Spleen (tissue), 11 donors: ENCODE measurements around the gene DEFB131B. TPM values are rescaled to one million over a fixed set of nuclear protein-coding genes. Genes with fewer than 3 reads are reported as not detected.
"Not testable (repeated sequence)": the region's sequence is repeated elsewhere in the genome, so short reads cannot be mapped to it uniquely, and the experiment has no call there.

Experiments used
- DNase-seq: peaks from one replicate; pipeline ENCODE4 v3.0.0-alpha.2; 2020
- H3K27ac ChIP-seq, 8 donors: fragments of 200-600 bp; sonication (generic) in 7 of 8; 1 replicate in 4 of 8; 2 replicates in 4 of 8; pipeline versions ENCODE4 v1.5.0 to v1.8.0; 2016 to 2021; ENCODE audit warnings: inconsistent platforms in 4 of 8, mild to moderate bottlenecking in 4 of 8, moderate library complexity in 1 of 8
- H3K27me3 ChIP-seq, 7 donors: fragments of 200-600 bp; sonication (generic) in 6 of 7; replicated peaks in 1 of 7; 1 replicate in 4 of 7; 2 replicates in 3 of 7; pipeline versions ENCODE4 v1.5.0 to v1.8.0; 2016 to 2021; ENCODE audit warnings: inconsistent platforms in 3 of 7, mild to moderate bottlenecking in 1 of 7
- H3K36me3 ChIP-seq, 6 donors: fragments of 200-600 bp; sonication (generic) in 5 of 6; 1 replicate in 4 of 6; 2 replicates in 2 of 6; pipeline versions ENCODE4 v1.5.0 to v1.8.0; 2016 to 2021; ENCODE audit warnings: inconsistent platforms in 2 of 6
- H3K4me1 ChIP-seq, 6 donors: fragments of 200-600 bp; sonication (generic) in 5 of 6; 1 replicate in 3 of 6; 2 replicates in 3 of 6; pipeline versions ENCODE4 v1.5.0 to v1.8.0; 2016 to 2021; ENCODE audit warnings: inconsistent platforms in 3 of 6
- H3K4me3 ChIP-seq, 8 donors: fragments of 200-600 bp; sonication (generic) in 7 of 8; 1 replicate in 4 of 8; 2 replicates in 4 of 8; pipeline versions ENCODE4 v1.5.0 to v1.8.0; 2016 to 2021; ENCODE audit warnings: inconsistent platforms in 4 of 8, mild to moderate bottlenecking in 4 of 8, moderate library complexity in 2 of 8
- H3K9me3 ChIP-seq, 8 donors: fragments of 200-600 bp; sonication (generic) in 7 of 8; 1 replicate in 4 of 8; 2 replicates in 4 of 8; pipeline versions ENCODE4 v1.5.0 to v1.8.0; 2016 to 2021; ENCODE audit warnings: inconsistent platforms in 4 of 8
- CTCF ChIP-seq, 11 experiments: fragments of 200-600 bp in 7 of 11; fragments of 450-650 bp in 4 of 11; sonication (generic) in 4 of 11; IDR thresholded peaks in 8 of 11; conservative IDR thresholded peaks in 3 of 11; 1 replicate in 7 of 11; 2 replicates in 4 of 11; pipeline versions ENCODE4 v1.4.0 to v1.8.0; 2016 to 2021; ENCODE audit warnings: antibody characterized with exemption in 11 of 11, inconsistent platforms in 4 of 11, mild to moderate bottlenecking in 1 of 11
- WGBS, 5 donors: extraction: QIAGEN DNeasy Blood & Tissue Kit in 3 of 5; methylation state at CpG; one replicate each; pipeline versions ENCODE4 v1.1.5 to v1.1.7; 2013 to 2018; 5-methylcytosine and 5-hydroxymethylcytosine counted together
- intact Hi-C: fragments of 100-400 bp; cut with DNase I; formaldehyde crosslinking; loops from one replicate; pipeline ENCODE4 v1.15.0; 2023; ENCODE audit warnings: low total_unique reads
- polyA plus RNA-seq, 3 donors: library from polyadenylated mRNA; stranded (reverse); fragments of 200-250 nt; gene quantifications; one replicate each; pipeline ENCODE4 v1.2.1, GENCODE V29; 2013
- total RNA-seq, 7 donors: library from RNA; depleted of rRNA in 3 of 7; stranded (reverse); fragments of >200 nt in 3 of 7; fragmentation: NEBNext Ultra II Directional in 4 of 7; extraction: Animal tissue kit (Norgen Biotek cat#: 25700) in 4 of 7; gene quantifications; one replicate each; pipeline versions ENCODE4 v1.1.0 to v1.2.1, GENCODE V29; 2016 to 2021
- donor health status: healthy with polysubstance abuse.
- donor health status: DM: no; HTN: no; CAD: no; lungs with moderate emphysema.
- donor health status: DM: no; HTN: no; CAD: no.
- donor health status: Bipolar disorder and iron deficiency.
- donor health status: healthy.
- donor health status: DM: no; HTN: no; CAD: no.
- donor health status: DM: yes; HTN: yes; CAD: no.

The DEFB131B gene
- total and polyA plus RNA-seq, 10 donors, result not detected

DNA sequence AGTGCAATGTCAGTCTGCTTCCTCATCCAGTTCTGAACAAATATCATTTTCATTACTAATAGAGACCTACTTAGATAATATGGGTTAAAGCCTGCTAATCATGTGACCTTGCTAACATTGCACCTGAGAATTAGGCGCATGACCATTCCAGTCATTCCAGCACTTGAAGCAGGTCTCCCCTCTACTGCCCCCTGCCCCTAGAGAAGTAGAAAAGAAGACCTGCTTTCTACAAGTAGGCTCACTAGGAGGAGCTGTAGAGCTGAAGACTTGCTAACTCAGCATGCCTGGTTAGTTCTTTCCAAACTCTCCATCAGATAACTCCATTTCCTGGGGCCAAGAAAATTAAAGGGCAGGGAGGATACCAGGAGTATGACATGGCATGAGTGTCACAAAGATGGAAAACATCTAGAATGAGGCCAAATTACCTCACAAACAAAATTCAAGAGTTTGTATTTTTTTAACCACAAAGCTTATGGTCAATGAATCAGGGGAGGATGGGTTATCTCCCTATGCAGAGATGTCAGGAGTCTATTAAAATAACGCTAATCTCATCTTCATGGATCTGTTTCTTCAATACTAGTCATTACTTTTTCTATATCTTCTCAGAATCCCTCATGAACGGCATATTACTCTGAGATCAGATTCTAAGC is 14.2 kb upstream of the DEFB131B start:
- H3K4me1 ChIP-seq, H3K27ac ChIP-seq, H3K27me3 ChIP-seq, DNase-seq, intact Hi-C loops, H3K36me3 ChIP-seq, H3K9me3 ChIP-seq, H3K4me3 ChIP-seq: not testable (repeated sequence)
- 48 to 67% (median 51%) methylated on average over 3 of the region's 3 CpGs for WGBS, 5 donors
- peak in 9 of 11 experiments; percentile 9 to 58 (median 43) for TF ChIP-seq CTCF (IDR thresholded peaks at IDR 0.05 in 8 of 11, conservative IDR thresholded peaks at IDR 0.05 in 3 of 11)

DNA sequence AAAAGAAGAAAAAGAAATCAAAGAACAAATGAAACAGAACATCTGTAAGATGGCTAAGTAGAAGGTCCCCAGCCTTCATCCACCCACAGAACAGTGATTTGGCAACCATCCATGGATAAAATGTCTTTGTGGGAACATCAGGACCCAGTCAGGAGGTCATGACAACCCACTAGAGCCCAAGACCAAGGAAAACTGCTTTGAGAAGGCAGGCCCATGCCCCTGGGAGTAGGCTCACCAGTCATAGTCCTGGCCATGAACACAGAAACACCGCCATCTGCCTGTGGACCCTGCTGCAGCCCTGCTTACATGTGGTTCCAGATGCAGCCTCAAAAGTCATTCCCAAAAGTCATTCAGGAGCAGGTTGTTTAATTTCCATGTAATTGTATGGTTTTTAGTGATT is 11.0 kb upstream of the DEFB131B start:
- H3K27ac ChIP-seq, H3K27me3 ChIP-seq, H3K36me3 ChIP-seq, H3K4me3 ChIP-seq, H3K9me3 ChIP-seq, intact Hi-C loops, H3K4me1 ChIP-seq, DNase-seq: not testable (repeated sequence)
- 85 to 100% (median 93%) methylated on average over 1 of the region's 1 CpG for WGBS, 5 donors

DNA sequence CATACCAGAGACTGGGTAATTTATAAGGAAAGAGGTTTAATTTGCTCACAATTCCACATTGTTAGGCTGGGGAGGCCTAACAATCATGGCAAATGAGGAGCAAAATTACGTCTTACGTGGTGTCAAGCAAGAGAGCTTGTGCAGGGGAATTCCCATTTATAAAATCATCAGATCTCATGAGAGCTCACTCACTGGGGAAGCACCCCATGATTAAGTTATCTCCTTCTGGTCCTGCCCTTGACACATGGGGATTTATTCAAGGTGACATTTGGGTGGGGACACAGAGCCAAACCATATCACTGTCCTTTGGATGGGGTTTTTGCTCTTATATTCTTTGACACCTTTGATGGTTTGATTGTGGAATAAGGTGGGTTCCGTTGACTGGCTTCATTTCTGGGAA is 8.3 kb upstream of the DEFB131B start:
- H3K27ac ChIP-seq, H3K4me3 ChIP-seq, H3K9me3 ChIP-seq, H3K27me3 ChIP-seq, intact Hi-C loops, H3K36me3 ChIP-seq, H3K4me1 ChIP-seq, DNase-seq: not testable (repeated sequence)
- WGBS, 5 donors, result 70 to 79% (median 73%) methylated on average over 3 of the region's 3 CpGs

GRCh38 chr11:71870661-71871060 is 7.6 kb upstream of the DEFB131B start:
- H3K4me3 ChIP-seq, H3K27me3 ChIP-seq, H3K27ac ChIP-seq, intact Hi-C loops, H3K36me3 ChIP-seq, H3K9me3 ChIP-seq, H3K4me1 ChIP-seq, DNase-seq: not testable (repeated sequence)

- WGBS, 5 donors, result 72 to 88% (median 80%) methylated on average over 2 of the region's 2 CpGs
- peaks cover 0 to 26% (median 0%) of the 10 kb centered on the region in 6 donors for H3K36me3 ChIP-seq
- H3K27ac ChIP-seq, intact Hi-C loops, H3K27me3 ChIP-seq, DNase-seq, H3K4me1 ChIP-seq, H3K4me3 ChIP-seq, H3K9me3 ChIP-seq: not testable (repeated sequence)
Observed at GRCh38 chr11:71876262-71876661, 2.0 kb upstream of the DEFB131B start.

GRCh38 chr11:71885806-71886205 is 7.6 kb downstream of the DEFB131B start:
- H3K4me1 ChIP-seq, H3K9me3 ChIP-seq, H3K36me3 ChIP-seq, DNase-seq, H3K27me3 ChIP-seq, H3K4me3 ChIP-seq, intact Hi-C loops, H3K27ac ChIP-seq: not testable (repeated sequence)
- 96 to 98% (median 97%) methylated on average over 12 of the region's 12 CpGs for WGBS, 5 donors

DNA sequence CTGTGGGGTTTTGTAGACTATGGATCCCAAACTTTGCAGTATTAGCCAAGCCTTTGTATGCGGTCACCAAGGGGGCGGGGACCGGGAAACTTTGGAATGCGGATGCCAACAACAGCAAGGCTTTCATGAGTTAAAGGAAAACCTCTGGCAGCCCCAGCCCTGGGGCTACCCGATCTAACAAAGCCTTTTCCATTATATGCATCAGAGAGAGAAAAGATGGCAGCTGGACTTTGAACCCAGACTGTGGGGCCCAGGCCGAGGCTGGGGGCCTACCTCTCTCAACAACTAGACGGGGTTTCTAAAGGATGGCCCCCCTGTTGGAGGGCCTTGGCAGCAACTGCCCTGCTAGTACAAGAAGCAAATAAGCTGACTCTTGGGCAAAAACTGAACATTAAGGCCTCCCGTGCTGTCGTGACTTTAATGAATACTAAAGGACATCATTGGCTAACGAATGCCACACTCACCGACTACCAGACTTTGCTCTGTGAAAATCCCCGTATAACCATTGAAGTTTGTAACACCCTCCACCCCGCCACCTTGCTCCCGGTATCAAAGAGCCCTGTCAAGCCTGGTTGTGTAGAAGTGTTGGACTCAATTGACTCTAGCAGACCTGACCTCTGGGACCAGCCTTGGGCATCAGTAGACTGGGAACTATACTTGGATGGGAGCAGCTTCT is 10.2 kb downstream of the DEFB131B start:
- H3K27ac ChIP-seq, H3K4me1 ChIP-seq, H3K4me3 ChIP-seq, intact Hi-C loops, H3K27me3 ChIP-seq, H3K9me3 ChIP-seq, H3K36me3 ChIP-seq, DNase-seq: not testable (repeated sequence)
- WGBS, 5 donors, result 92 to 98% (median 96%) methylated on average over 14 of the region's 14 CpGs

DNA sequence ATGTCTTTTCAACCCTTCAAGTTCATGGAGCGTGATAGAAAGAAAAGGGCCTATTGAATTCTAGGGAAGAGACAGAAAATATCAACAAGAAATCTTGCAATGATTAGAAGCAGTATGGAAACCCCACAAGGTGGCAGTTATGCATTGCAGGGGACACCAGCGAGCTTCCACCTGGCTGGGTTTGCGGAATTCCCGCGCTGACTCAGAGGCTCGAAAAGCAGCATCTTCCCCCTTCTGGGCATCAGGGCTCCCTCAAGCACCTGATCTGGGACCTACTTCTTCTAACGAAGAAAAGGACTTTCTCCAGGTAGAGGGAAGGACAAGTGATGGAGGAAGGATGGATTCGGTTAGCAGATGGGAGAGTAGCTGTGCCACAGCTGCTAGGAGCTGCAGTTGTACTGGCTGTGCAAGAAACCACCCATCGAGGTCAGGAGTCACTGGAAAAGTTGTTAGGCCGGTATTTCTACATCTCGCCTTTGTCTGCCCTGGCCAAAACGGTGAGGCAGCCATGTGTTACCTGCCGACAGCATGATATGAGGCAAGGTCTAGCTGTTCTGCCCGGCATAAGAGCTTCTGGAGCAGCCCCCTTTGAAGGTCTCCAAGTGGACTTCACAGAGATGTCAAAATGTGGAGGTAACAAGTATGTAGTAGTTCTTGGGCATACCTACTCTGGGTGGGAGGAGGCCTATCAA is 11.1 kb downstream of the DEFB131B start:
- H3K9me3 ChIP-seq, H3K4me1 ChIP-seq, H3K4me3 ChIP-seq, H3K27me3 ChIP-seq, H3K36me3 ChIP-seq, intact Hi-C loops, DNase-seq, H3K27ac ChIP-seq: not testable (repeated sequence)
- WGBS, 5 donors, result 88 to 95% (median 92%) methylated on average over 11 to 14 of the region's 14 CpGs
